Endodermal cell (in vitro differentiated cells): ENCODE results near the gene C1QTNF1. TPM values are rescaled to one million over a fixed set of nuclear protein-coding genes. Genes with fewer than 3 reads are reported as not detected.

Experiments used
- DNase-seq: peaks from one replicate; pipeline ENCODE4 v3.0.0-alpha.2; 2017
- H3K27ac ChIP-seq: 2 replicates; pipeline ENCODE4 v1.5.1; 2013; ENCODE audit warnings: mild to moderate bottlenecking, low read depth, low read length, moderate library complexity
- H3K27me3 ChIP-seq: 2 replicates; pipeline ENCODE4 v1.6.1; 2013; ENCODE audit warnings: mild to moderate bottlenecking, low read length, moderate library complexity; ENCODE audit not compliant: insufficient read depth, control insufficient read depth, poor library complexity, severe bottlenecking
- H3K36me3 ChIP-seq: 2 replicates; pipeline ENCODE4 v1.7.0; 2013; ENCODE audit warnings: mild to moderate bottlenecking, low read length, moderate library complexity; ENCODE audit not compliant: control insufficient read depth, insufficient read depth
- H3K4me1 ChIP-seq: one replicate; pipeline ENCODE4 v1.7.0; 2013; ENCODE audit warnings: low read length; ENCODE audit not compliant: control insufficient read depth, insufficient read depth
- H3K4me3 ChIP-seq: 2 replicates; pipeline ENCODE4 v1.5.1; 2013; ENCODE audit warnings: mild to moderate bottlenecking, low read length, moderate library complexity
- H3K9ac ChIP-seq: 2 replicates; pipeline ENCODE4 v1.6.1; 2013; ENCODE audit warnings: mild to moderate bottlenecking, low read length, moderate library complexity; ENCODE audit not compliant: poor library complexity, severe bottlenecking; ENCODE audit errors: extremely low read depth
- H3K9me3 ChIP-seq: 2 replicates; pipeline ENCODE4 v1.6.1; 2013; ENCODE audit warnings: mild to moderate bottlenecking, low read length, moderate library complexity; ENCODE audit not compliant: control insufficient read depth
- H3K27ac Mint-ChIP-seq: 2 replicates; pipeline ENCODE4 v1.8.0; 2020; ENCODE audit warnings: mixed read lengths
- H3K27me3 Mint-ChIP-seq: 2 replicates; pipeline ENCODE4 v1.8.0; 2021; ENCODE audit warnings: mild to moderate bottlenecking, mixed read lengths; ENCODE audit not compliant: insufficient read depth
- H3K36me3 Mint-ChIP-seq: 2 replicates; pipeline ENCODE4 v1.8.0; 2020; ENCODE audit warnings: low read depth, mixed read lengths
- H3K4me1 Mint-ChIP-seq: 2 replicates; pipeline ENCODE4 v1.8.0; 2020; ENCODE audit warnings: mixed read lengths
- H3K4me3 Mint-ChIP-seq: 2 replicates; pipeline ENCODE4 v1.8.0; 2020; ENCODE audit warnings: mild to moderate bottlenecking, moderate library complexity, mixed read lengths
- H3K9me3 Mint-ChIP-seq: 2 replicates; pipeline ENCODE4 v1.8.0; 2020; ENCODE audit warnings: mild to moderate bottlenecking, mixed read lengths
- CTCF ChIP-seq: fragments of 200-600 bp; sonication (generic); conservative IDR thresholded peaks from 2 replicates; pipeline ENCODE4 v1.5.0; 2021; ENCODE audit warnings: antibody characterized with exemption, mild to moderate bottlenecking
- WGBS, 2 experiments: methylation state at CpG; one replicate each; pipeline versions ENCODE4 v1.1.5 to v1.1.7; 2013; ENCODE audit warnings: missing lambda C conversion rate in 2 of 2, mixed read lengths in 1 of 2; ENCODE audit not compliant: insufficient coverage in 1 of 2, insufficient read length in 1 of 2; 5-methylcytosine and 5-hydroxymethylcytosine counted together
- total RNA-seq, 2 donors: library from RNA; stranded (reverse); fragmentation: NEBNext Ultra II Directional in 1 of 2; extraction: Animal tissue kit (Norgen Biotek cat#: 25700) in 1 of 2; gene quantifications; 2 replicates in 1 of 2; 3 replicates in 1 of 2; pipeline ENCODE4 v1.2.1, GENCODE V29; 2021

The C1QTNF1 gene
- total RNA-seq, 2 donors from 2014 or later = 16.0 to 16.5 TPM

GRCh38 chr17:78976907-78977680 lies 46.9 kb upstream of the C1QTNF1 start:
- Mint-ChIP-seq H3K4me3 (no peak overlapping the region), H3K4me1 (peaks cover 22% of the 10 kb centered on the region), H3K27me3 (no peaks in the 10 kb centered on the region), H3K36me3 (no peaks in the 10 kb centered on the region), H3K9me3 (no peaks in the 10 kb centered on the region), H3K27ac (no peak overlapping the region)
- no peak overlapping the region for H3K9ac ChIP-seq
- TF ChIP-seq CTCF = no peak
- peaks cover 8% of the 10 kb centered on the region for H3K4me1 ChIP-seq
- H3K9me3 ChIP-seq = no peaks in the 10 kb centered on the region
- no peaks in the 10 kb centered on the region for H3K36me3 ChIP-seq
- H3K27ac ChIP-seq = no peak overlapping the region
- H3K4me3 ChIP-seq = no peak overlapping the region
- no peaks in the 10 kb centered on the region for H3K27me3 ChIP-seq
- 94% methylated on average over 12 to 20 of the region's 20 CpGs for WGBS, 2 experiments
- DNase-seq = no peak

- Mint-ChIP-seq H3K4me3 (no peak overlapping the region), H3K27me3 (no peaks in the 10 kb centered on the region)
These were observed 46.4 kb upstream of the C1QTNF1 start for GRCh38 chr17:78977681-78977943.

More at GRCh38 chr17:78977681-78977943, 46.4 kb upstream of the C1QTNF1 start:
- peaks cover 17% of the 10 kb centered on the region for H3K4me1 Mint-ChIP-seq
- no peaks in the 10 kb centered on the region for H3K36me3 ChIP-seq
- no peak overlapping the region for H3K27ac Mint-ChIP-seq
- no peaks in the 10 kb centered on the region for H3K36me3 Mint-ChIP-seq
- no peaks in the 10 kb centered on the region for H3K9me3 Mint-ChIP-seq
- H3K27ac ChIP-seq = no peak overlapping the region
- no peak overlapping the region for H3K9ac ChIP-seq
- H3K4me1 ChIP-seq = peaks cover 8% of the 10 kb centered on the region
- no peak for DNase-seq
- TF ChIP-seq CTCF = no peak
- H3K4me3 ChIP-seq = no peak overlapping the region
- H3K9me3 ChIP-seq = no peaks in the 10 kb centered on the region
- 94 to 95% methylated on average over 5 to 8 of the region's 8 CpGs for WGBS, 2 experiments
- H3K27me3 ChIP-seq = no peaks in the 10 kb centered on the region
